Liver (tissue), 9 donors: ENCODE results near the gene NTNG1. TPM values are rescaled to one million over a fixed set of nuclear protein-coding genes. Genes with fewer than 3 reads are reported as not detected.
"Not testable (repeated sequence)": the region's sequence is repeated elsewhere in the genome, so short reads cannot be mapped to it uniquely, and the experiment has no call there.

Experiments
- DNase-seq: peaks from one replicate; pipeline ENCODE4 v3.0.0-alpha.2; 2017; ENCODE audit warnings: low spot score
- H3K27ac ChIP-seq, 2 donors: one replicate each; pipeline ENCODE4 v1.7.0; 2013; ENCODE audit warnings: inconsistent platforms in 2 of 2, low read length in 2 of 2, control low read depth in 1 of 2, low read depth in 1 of 2, mild to moderate bottlenecking in 1 of 2
- H3K27me3 ChIP-seq, 4 donors: one replicate each; pipeline versions ENCODE4 v1.6.1 to v1.7.0; 2013; ENCODE audit warnings: low read length in 3 of 4, inconsistent platforms in 1 of 4, mild to moderate bottlenecking in 1 of 4, moderate library complexity in 1 of 4; ENCODE audit not compliant: control insufficient read depth in 4 of 4, insufficient read depth in 4 of 4
- H3K36me3 ChIP-seq, 4 donors: one replicate each; pipeline versions ENCODE4 v1.6.1 to v1.7.0; 2013; ENCODE audit warnings: low read length in 3 of 4, mild to moderate bottlenecking in 3 of 4, low read depth in 1 of 4, moderate library complexity in 1 of 4; ENCODE audit not compliant: control insufficient read depth in 4 of 4, insufficient read depth in 3 of 4
- H3K4me1 ChIP-seq, 4 donors: one replicate each; pipeline versions ENCODE4 v1.6.1 to v1.7.0; 2013; ENCODE audit warnings: low read length in 3 of 4, mild to moderate bottlenecking in 3 of 4, moderate library complexity in 1 of 4; ENCODE audit not compliant: control insufficient read depth in 4 of 4, insufficient read depth in 4 of 4
- H3K4me3 ChIP-seq, 3 donors: one replicate each; pipeline versions ENCODE4 v1.6.1 to v1.7.0; 2013; ENCODE audit warnings: low read length in 3 of 3, control low read depth in 1 of 3, low read depth in 1 of 3, mild to moderate bottlenecking in 1 of 3
- H3K9ac ChIP-seq, 2 donors: one replicate each; pipeline ENCODE4 v1.7.0; 2013; ENCODE audit warnings: low read length in 2 of 2, mild to moderate bottlenecking in 2 of 2, moderate library complexity in 2 of 2, control low read depth in 1 of 2, low read depth in 1 of 2
- H3K9me3 ChIP-seq, 4 donors: one replicate each; pipeline versions ENCODE4 v1.6.1 to v1.7.0; 2013; ENCODE audit warnings: low read length in 3 of 4; ENCODE audit not compliant: control insufficient read depth in 4 of 4
- ATF3 ChIP-seq: IDR thresholded peaks from 2 replicates; pipeline ENCODE4 v1.6.1; 2016; ENCODE audit warnings: antibody characterized with exemption
- EGR1 ChIP-seq, 2 donors: IDR thresholded peaks; 2 replicates each; pipeline ENCODE4 v1.6.1; 2016 to 2018; ENCODE audit warnings: antibody characterized with exemption in 2 of 2, low read depth in 2 of 2
- FOXA1 ChIP-seq: IDR thresholded peaks from 2 replicates; pipeline ENCODE4 v1.6.1; 2016; ENCODE audit warnings: antibody characterized with exemption
- FOXA2 ChIP-seq: IDR thresholded peaks from 2 replicates; pipeline ENCODE4 v1.6.1; 2016; ENCODE audit warnings: antibody characterized with exemption
- GABPA ChIP-seq, 2 donors: IDR thresholded peaks in 1 of 2; conservative IDR thresholded peaks in 1 of 2; 2 replicates each; pipeline ENCODE4 v1.6.1; 2016; ENCODE audit warnings: antibody characterized with exemption in 2 of 2, mild to moderate bottlenecking in 1 of 2, moderate library complexity in 1 of 2
- HNF4A ChIP-seq, 2 donors: conservative IDR thresholded peaks; 2 replicates each; pipeline ENCODE4 v1.6.1; 2016; ENCODE audit warnings: antibody characterized with exemption in 2 of 2, mild to moderate bottlenecking in 2 of 2
- HNF4G ChIP-seq: IDR thresholded peaks from 2 replicates; pipeline ENCODE4 v1.6.1; 2016; ENCODE audit warnings: antibody characterized with exemption
- JUND ChIP-seq, 2 donors: IDR thresholded peaks; 2 replicates each; pipeline ENCODE4 v1.6.1; 2016; ENCODE audit warnings: antibody characterized with exemption in 2 of 2
- RAD21 ChIP-seq, 2 donors: IDR thresholded peaks; 2 replicates each; pipeline ENCODE4 v1.6.1; 2016; ENCODE audit warnings: antibody characterized with exemption in 2 of 2, mild to moderate bottlenecking in 2 of 2
- REST ChIP-seq: IDR thresholded peaks from 2 replicates; pipeline ENCODE4 v1.6.1; 2016; ENCODE audit warnings: antibody characterized with exemption, mild to moderate bottlenecking
- RXRA ChIP-seq, 2 donors: IDR thresholded peaks; 2 replicates each; pipeline ENCODE4 v1.6.1; 2017 to 2018; ENCODE audit warnings: antibody characterized with exemption in 2 of 2, mild to moderate bottlenecking in 1 of 2
- SP1 ChIP-seq: IDR thresholded peaks from 2 replicates; pipeline ENCODE4 v1.6.1; 2018; ENCODE audit warnings: antibody characterized with exemption, mild to moderate bottlenecking
- TAF1 ChIP-seq: conservative IDR thresholded peaks from 2 replicates; pipeline ENCODE4 v1.6.1; 2016; ENCODE audit warnings: antibody characterized with exemption, mild to moderate bottlenecking
- ZBTB33 ChIP-seq: IDR thresholded peaks from 2 replicates; pipeline ENCODE4 v1.6.1; 2016; ENCODE audit warnings: antibody characterized with exemption
- WGBS: extraction: QIAGEN DNeasy Blood & Tissue Kit; methylation state at CpG from one replicate; pipeline ENCODE4 v1.1.7; 2013; 5-methylcytosine and 5-hydroxymethylcytosine counted together
- polyA plus RNA-seq, 2 donors: library from polyadenylated mRNA; stranded (reverse) in 1 of 2; unstranded in 1 of 2; fragments of 200-250 nt in 1 of 2; fragments of >200 nt in 1 of 2; fragmentation: Nextera tagmentation in 1 of 2; extraction: Ambion mirVana in 1 of 2; gene quantifications; one replicate each; pipeline versions ENCODE4 v1.2.1 to v1.2.3, GENCODE V29; 2013 to 2015
- total RNA-seq, 2 donors: library from RNA; depleted of rRNA; stranded (reverse); fragments of >200 nt; gene quantifications; one replicate each; pipeline ENCODE4 v1.2.3, GENCODE V29; 2014
- TF ChIP-seq, protein P1 (sequence below): IDR thresholded peaks from 2 replicates; pipeline ENCODE4 v1.6.1; 2016; ENCODE audit warnings: antibody characterized with exemption
- donor health status: healthy.
- donor health status: healthy.
- donor health status: healthy.
- donor health status: healthy.
- donor health status: healthy.

NTNG1 gene
- total and polyA plus RNA-seq, 4 donors = under 0.01 TPM; not detected in 2

- TF ChIP-seq GABPA (IDR thresholded peaks at IDR 0.05 in 1 of 2, conservative IDR thresholded peaks at IDR 0.05 in 1 of 2) (no peak), RXRA (IDR thresholded peaks at IDR 0.05) (no peak), FOXA1 (no peak), HNF4A (conservative IDR thresholded peaks at IDR 0.05) (no peak), SP1 (no peak), RAD21 (IDR thresholded peaks at IDR 0.05) (no peak)
Measured at GRCh38 chr1:107091418-107091817, 49.4 kb upstream of the NTNG1 start (continued).

- DNase-seq, H3K36me3 ChIP-seq, H3K9me3 ChIP-seq, H3K4me3 ChIP-seq, H3K4me1 ChIP-seq, H3K27me3 ChIP-seq, H3K9ac ChIP-seq, H3K27ac ChIP-seq: not testable (repeated sequence)
- 51% methylated on average over 1 of the region's 1 CpG for WGBS
Measured at GRCh38 chr1:107093395-107093794, 47.4 kb upstream of the NTNG1 start.

GRCh38 chr1:107095647-107096046, 45.2 kb upstream of the NTNG1 start:
- H3K9me3 ChIP-seq = no peaks in the 10 kb centered on the region
- peaks cover 0 to 2% (median 0%) of the 10 kb centered on the region in 4 donors for H3K27me3 ChIP-seq
- H3K9ac ChIP-seq = no peak overlapping the region
- TF ChIP-seq SP1 (no peak), RAD21 (IDR thresholded peaks at IDR 0.05) (no peak), REST (no peak), GABPA (IDR thresholded peaks at IDR 0.05 in 1 of 2, conservative IDR thresholded peaks at IDR 0.05 in 1 of 2) (no peak), ZBTB33 (no peak), FOXA2 (no peak), FOXA1 (no peak)
- TF ChIP-seq, protein P1, sequence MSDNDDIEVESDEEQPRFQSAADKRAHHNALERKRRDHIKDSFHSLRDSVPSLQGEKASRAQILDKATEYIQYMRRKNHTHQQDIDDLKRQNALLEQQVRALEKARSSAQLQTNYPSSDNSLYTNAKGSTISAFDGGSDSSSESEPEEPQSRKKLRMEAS = no peak
- H3K4me3 ChIP-seq = no peak overlapping the region
- H3K36me3 ChIP-seq = no peaks in the 10 kb centered on the region
- no peaks in the 10 kb centered on the region for H3K4me1 ChIP-seq
- no peak for DNase-seq
- no peak overlapping the region for H3K27ac ChIP-seq

DNA sequence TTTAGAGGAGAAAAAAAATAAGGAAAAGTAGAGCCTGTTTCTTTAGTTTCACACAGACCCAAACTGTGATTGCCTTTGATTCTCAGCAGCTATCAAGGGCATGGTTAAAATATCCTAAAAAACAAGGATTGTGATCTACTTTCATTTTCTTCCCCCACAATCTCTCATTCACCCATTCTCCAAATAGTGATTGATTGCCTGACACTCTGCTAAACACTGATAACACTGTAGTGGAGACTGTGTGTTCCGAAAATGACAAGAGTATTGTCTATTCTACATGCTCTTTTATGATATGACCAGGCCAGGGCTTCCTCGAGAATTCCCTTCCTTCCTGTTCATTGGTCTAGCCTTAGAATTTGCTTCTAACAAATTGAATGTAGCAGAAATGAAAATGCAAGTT, 44.1 kb upstream of the NTNG1 start:
- WGBS = 37% methylated on average over 2 of the region's 2 CpGs
- H3K9ac ChIP-seq = no peak overlapping the region
- H3K27me3 ChIP-seq = peaks cover 0 to 2% (median 0%) of the 10 kb centered on the region in 4 donors
- no peak overlapping the region for H3K27ac ChIP-seq
- no peaks in the 10 kb centered on the region for H3K4me1 ChIP-seq
- H3K36me3 ChIP-seq = no peaks in the 10 kb centered on the region
- H3K4me3 ChIP-seq = no peak overlapping the region
- no peaks in the 10 kb centered on the region for H3K9me3 ChIP-seq
- DNase-seq = no peak
- no peak for TF ChIP-seq JUND (IDR thresholded peaks at IDR 0.05)
- no peak for TF ChIP-seq SP1
- no peak for TF ChIP-seq HNF4G
- no peak for TF ChIP-seq RXRA (IDR thresholded peaks at IDR 0.05)
- no peak for TF ChIP-seq EGR1 (IDR thresholded peaks at IDR 0.05; ENCODE audit: low read depth in 2 of 2)
- no peak for TF ChIP-seq ATF3
- TF ChIP-seq ZBTB33 = no peak
- TF ChIP-seq GABPA (IDR thresholded peaks at IDR 0.05 in 1 of 2, conservative IDR thresholded peaks at IDR 0.05 in 1 of 2) = no peak
- TF ChIP-seq, protein P1 = no peak
- no peak for TF ChIP-seq RAD21 (IDR thresholded peaks at IDR 0.05)
- TF ChIP-seq FOXA2 = no peak
- TF ChIP-seq TAF1 = no peak
